ENCODE data around the gene SHC3.

DNA sequence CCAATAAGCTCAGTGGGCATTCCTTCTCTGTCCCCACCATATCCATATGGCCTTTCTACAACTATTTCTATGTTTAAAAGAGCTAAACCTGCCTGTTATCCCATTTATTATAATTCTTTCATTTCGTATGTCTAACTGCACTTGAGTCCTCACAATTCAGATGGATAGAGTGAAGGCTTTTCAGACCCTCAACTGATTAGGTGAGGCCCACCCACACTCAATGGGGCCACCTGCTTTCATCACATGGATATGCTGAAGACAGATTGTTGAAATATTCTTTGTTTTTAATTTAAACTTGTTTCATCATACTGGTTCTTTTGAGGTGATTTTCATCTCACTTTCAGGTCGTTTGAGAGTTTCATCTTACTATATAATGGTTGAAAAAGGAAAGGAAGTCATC, 193.0 kb downstream of the SHC3 start:
- TF ChIP-seq POLR2AphosphoS5 (IDR thresholded peaks at IDR 0.05; ENCODE audit: low read depth) (no peak), EZH2 (IDR thresholded peaks at IDR 0.05; ENCODE audit: low read depth, unreplicated experiment) (no peak), NANOG (IDR thresholded peaks at IDR 0.05; ENCODE audit: borderline replicate concordance) (no peak), CREB1 (CRISPR knock-in tag; IDR thresholded peaks at IDR 0.05; ENCODE audit: low read depth) (no peak), EZH2phosphoT487 (IDR thresholded peaks at IDR 0.05; ENCODE audit: unreplicated experiment) (no peak), ZNF114 (CRISPR knock-in tag; IDR thresholded peaks at IDR 0.05) (no peak), STAT1 (IDR thresholded peaks at IDR 0.05; ENCODE audit: unreplicated experiment) (no peak), JUNB (IDR thresholded peaks at IDR 0.05; ENCODE audit: unreplicated experiment) (no peak), ZNF331 (CRISPR knock-in tag; IDR thresholded peaks at IDR 0.05; ENCODE audit: low read depth) (no peak)
- TF ChIP-seq, protein P1, sequence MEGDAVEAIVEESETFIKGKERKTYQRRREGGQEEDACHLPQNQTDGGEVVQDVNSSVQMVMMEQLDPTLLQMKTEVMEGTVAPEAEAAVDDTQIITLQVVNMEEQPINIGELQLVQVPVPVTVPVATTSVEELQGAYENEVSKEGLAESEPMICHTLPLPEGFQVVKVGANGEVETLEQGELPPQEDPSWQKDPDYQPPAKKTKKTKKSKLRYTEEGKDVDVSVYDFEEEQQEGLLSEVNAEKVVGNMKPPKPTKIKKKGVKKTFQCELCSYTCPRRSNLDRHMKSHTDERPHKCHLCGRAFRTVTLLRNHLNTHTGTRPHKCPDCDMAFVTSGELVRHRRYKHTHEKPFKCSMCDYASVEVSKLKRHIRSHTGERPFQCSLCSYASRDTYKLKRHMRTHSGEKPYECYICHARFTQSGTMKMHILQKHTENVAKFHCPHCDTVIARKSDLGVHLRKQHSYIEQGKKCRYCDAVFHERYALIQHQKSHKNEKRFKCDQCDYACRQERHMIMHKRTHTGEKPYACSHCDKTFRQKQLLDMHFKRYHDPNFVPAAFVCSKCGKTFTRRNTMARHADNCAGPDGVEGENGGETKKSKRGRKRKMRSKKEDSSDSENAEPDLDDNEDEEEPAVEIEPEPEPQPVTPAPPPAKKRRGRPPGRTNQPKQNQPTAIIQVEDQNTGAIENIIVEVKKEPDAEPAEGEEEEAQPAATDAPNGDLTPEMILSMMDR (conservative IDR thresholded peaks at IDR 0.05; ENCODE audit: low read depth in 2 of 2) = no peak
- TF ChIP-seq, protein P2, sequence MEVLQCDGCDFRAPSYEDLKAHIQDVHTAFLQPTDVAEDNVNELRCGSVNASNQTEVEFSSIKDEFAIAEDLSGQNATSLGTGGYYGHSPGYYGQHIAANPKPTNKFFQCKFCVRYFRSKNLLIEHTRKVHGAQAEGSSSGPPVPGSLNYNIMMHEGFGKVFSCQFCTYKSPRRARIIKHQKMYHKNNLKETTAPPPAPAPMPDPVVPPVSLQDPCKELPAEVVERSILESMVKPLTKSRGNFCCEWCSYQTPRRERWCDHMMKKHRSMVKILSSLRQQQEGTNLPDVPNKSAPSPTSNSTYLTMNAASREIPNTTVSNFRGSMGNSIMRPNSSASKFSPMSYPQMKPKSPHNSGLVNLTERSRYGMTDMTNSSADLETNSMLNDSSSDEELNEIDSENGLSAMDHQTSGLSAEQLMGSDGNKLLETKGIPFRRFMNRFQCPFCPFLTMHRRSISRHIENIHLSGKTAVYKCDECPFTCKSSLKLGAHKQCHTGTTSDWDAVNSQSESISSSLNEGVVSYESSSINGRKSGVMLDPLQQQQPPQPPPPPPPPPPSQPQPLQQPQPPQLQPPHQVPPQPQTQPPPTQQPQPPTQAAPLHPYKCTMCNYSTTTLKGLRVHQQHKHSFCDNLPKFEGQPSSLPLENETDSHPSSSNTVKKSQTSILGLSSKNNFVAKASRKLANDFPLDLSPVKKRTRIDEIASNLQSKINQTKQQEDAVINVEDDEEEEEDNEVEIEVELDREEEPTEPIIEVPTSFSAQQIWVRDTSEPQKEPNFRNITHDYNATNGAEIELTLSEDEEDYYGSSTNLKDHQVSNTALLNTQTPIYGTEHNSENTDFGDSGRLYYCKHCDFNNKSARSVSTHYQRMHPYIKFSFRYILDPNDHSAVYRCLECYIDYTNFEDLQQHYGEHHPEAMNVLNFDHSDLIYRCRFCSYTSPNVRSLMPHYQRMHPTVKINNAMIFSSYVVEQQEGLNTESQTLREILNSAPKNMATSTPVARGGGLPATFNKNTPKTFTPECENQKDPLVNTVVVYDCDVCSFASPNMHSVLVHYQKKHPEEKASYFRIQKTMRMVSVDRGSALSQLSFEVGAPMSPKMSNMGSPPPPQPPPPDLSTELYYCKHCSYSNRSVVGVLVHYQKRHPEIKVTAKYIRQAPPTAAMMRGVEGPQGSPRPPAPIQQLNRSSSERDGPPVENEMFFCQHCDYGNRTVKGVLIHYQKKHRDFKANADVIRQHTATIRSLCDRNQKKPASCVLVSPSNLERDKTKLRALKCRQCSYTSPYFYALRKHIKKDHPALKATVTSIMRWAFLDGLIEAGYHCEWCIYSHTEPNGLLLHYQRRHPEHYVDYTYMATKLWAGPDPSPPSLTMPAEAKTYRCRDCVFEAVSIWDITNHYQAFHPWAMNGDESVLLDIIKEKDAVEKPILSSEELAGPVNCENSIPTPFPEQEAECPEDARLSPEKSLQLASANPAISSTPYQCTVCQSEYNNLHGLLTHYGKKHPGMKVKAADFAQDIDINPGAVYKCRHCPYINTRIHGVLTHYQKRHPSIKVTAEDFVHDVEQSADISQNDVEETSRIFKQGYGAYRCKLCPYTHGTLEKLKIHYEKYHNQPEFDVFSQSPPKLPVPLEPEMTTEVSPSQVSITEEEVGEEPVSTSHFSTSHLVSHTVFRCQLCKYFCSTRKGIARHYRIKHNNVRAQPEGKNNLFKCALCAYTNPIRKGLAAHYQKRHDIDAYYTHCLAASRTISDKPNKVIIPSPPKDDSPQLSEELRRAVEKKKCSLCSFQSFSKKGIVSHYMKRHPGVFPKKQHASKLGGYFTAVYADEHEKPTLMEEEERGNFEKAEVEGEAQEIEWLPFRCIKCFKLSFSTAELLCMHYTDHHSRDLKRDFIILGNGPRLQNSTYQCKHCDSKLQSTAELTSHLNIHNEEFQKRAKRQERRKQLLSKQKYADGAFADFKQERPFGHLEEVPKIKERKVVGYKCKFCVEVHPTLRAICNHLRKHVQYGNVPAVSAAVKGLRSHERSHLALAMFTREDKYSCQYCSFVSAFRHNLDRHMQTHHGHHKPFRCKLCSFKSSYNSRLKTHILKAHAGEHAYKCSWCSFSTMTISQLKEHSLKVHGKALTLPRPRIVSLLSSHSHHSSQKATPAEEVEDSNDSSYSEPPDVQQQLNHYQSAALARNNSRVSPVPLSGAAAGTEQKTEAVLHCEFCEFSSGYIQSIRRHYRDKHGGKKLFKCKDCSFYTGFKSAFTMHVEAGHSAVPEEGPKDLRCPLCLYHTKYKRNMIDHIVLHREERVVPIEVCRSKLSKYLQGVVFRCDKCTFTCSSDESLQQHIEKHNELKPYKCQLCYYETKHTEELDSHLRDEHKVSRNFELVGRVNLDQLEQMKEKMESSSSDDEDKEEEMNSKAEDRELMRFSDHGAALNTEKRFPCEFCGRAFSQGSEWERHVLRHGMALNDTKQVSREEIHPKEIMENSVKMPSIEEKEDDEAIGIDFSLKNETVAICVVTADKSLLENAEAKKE (CRISPR knock-in tag; IDR thresholded peaks at IDR 0.05) = no peak
- TF ChIP-seq, protein P3, sequence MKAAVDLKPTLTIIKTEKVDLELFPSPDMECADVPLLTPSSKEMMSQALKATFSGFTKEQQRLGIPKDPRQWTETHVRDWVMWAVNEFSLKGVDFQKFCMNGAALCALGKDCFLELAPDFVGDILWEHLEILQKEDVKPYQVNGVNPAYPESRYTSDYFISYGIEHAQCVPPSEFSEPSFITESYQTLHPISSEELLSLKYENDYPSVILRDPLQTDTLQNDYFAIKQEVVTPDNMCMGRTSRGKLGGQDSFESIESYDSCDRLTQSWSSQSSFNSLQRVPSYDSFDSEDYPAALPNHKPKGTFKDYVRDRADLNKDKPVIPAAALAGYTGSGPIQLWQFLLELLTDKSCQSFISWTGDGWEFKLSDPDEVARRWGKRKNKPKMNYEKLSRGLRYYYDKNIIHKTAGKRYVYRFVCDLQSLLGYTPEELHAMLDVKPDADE (IDR thresholded peaks at IDR 0.05) = no peak
- TF ChIP-seq, protein P4, sequence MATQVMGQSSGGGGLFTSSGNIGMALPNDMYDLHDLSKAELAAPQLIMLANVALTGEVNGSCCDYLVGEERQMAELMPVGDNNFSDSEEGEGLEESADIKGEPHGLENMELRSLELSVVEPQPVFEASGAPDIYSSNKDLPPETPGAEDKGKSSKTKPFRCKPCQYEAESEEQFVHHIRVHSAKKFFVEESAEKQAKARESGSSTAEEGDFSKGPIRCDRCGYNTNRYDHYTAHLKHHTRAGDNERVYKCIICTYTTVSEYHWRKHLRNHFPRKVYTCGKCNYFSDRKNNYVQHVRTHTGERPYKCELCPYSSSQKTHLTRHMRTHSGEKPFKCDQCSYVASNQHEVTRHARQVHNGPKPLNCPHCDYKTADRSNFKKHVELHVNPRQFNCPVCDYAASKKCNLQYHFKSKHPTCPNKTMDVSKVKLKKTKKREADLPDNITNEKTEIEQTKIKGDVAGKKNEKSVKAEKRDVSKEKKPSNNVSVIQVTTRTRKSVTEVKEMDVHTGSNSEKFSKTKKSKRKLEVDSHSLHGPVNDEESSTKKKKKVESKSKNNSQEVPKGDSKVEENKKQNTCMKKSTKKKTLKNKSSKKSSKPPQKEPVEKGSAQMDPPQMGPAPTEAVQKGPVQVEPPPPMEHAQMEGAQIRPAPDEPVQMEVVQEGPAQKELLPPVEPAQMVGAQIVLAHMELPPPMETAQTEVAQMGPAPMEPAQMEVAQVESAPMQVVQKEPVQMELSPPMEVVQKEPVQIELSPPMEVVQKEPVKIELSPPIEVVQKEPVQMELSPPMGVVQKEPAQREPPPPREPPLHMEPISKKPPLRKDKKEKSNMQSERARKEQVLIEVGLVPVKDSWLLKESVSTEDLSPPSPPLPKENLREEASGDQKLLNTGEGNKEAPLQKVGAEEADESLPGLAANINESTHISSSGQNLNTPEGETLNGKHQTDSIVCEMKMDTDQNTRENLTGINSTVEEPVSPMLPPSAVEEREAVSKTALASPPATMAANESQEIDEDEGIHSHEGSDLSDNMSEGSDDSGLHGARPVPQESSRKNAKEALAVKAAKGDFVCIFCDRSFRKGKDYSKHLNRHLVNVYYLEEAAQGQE (IDR thresholded peaks at IDR 0.05; ENCODE audit: unreplicated experiment) = no peak

Data from GM23338 (cell line).